Hepatocyte (in vitro differentiated cells): ENCODE data around the gene TEX22. TPM values are rescaled to one million over a fixed set of nuclear protein-coding genes. Genes with fewer than 3 reads are reported as not detected.

ENCODE experiments used
- DNase-seq: peaks from one replicate; pipeline ENCODE4 v3.0.0-alpha.2; 2016; ENCODE audit warnings: low spot score
- H2AFZ ChIP-seq: fragments of 200-600 bp; sonication (generic); 2 replicates; pipeline ENCODE4 v1.6.0; 2016; ENCODE audit warnings: antibody characterized with exemption, mild to moderate bottlenecking
- H3K27ac ChIP-seq: fragments of 200-600 bp; sonication (generic); 2 replicates; pipeline ENCODE4 v1.5.1; 2016; ENCODE audit warnings: mild to moderate bottlenecking
- H3K27me3 ChIP-seq: fragments of 200-600 bp; sonication (generic); 2 replicates; pipeline ENCODE4 v1.6.1; 2016
- H3K36me3 ChIP-seq: fragments of 200-600 bp; sonication (generic); replicated peaks from 2 replicates; pipeline ENCODE4 v1.5.1; 2016; ENCODE audit warnings: low read depth; ENCODE audit not compliant: insufficient read depth
- H3K4me1 ChIP-seq: fragments of 200-600 bp; sonication (generic); 2 replicates; pipeline ENCODE4 v1.5.1; 2016; ENCODE audit warnings: mild to moderate bottlenecking, moderate library complexity; ENCODE audit not compliant: insufficient read depth
- H3K4me2 ChIP-seq: fragments of 200-600 bp; sonication (generic); 2 replicates; pipeline ENCODE4 v1.6.0; 2016
- H3K4me3 ChIP-seq: fragments of 200-600 bp; sonication (generic); 2 replicates; pipeline ENCODE4 v1.5.1; 2016; ENCODE audit warnings: mild to moderate bottlenecking
- H3K79me2 ChIP-seq: fragments of 200-600 bp; sonication (generic); 2 replicates; pipeline ENCODE4 v1.6.0; 2017; ENCODE audit warnings: mild to moderate bottlenecking
- H3K9me2 ChIP-seq: fragments of 200-600 bp; sonication (generic); replicated peaks from 2 replicates; pipeline ENCODE4 v1.6.0; 2017; ENCODE audit warnings: mild to moderate bottlenecking; ENCODE audit not compliant: insufficient read depth
- H3K9me3 ChIP-seq: fragments of 200-600 bp; sonication (generic); 2 replicates; pipeline ENCODE4 v1.5.1; 2016; ENCODE audit warnings: low read depth, mild to moderate bottlenecking
- H4K20me1 ChIP-seq: fragments of 200-600 bp; sonication (generic); 2 replicates; pipeline ENCODE4 v1.6.0; 2016; ENCODE audit warnings: mild to moderate bottlenecking; ENCODE audit not compliant: insufficient read depth, poor library complexity, severe bottlenecking
- CTCF ChIP-seq: fragments of 200-600 bp; sonication (generic); IDR thresholded peaks from 2 replicates; pipeline ENCODE4 v1.5.1; 2016; ENCODE audit warnings: antibody characterized with exemption, mild to moderate bottlenecking; ENCODE audit not compliant: poor library complexity
- EZH2 ChIP-seq: fragments of 200-600 bp; sonication (generic); IDR thresholded peaks from 2 replicates; pipeline ENCODE4 v1.6.1; 2016; ENCODE audit warnings: antibody characterized with exemption, mild to moderate bottlenecking, borderline replicate concordance
- EZH2phosphoT487 ChIP-seq: fragments of 200-600 bp; sonication (generic); IDR thresholded peaks from one replicate; pipeline ENCODE4 v1.6.1; 2018; ENCODE audit warnings: antibody characterized with exemption, mild to moderate bottlenecking, low read depth, moderate library complexity; ENCODE audit not compliant: unreplicated experiment, severe bottlenecking
- WGBS: methylation state at CpG from one replicate; pipeline ENCODE4 v1.1.6; 2016; ENCODE audit warnings: low lambda C conversion rate; ENCODE audit errors: missing lambda C conversion rate; 5-methylcytosine and 5-hydroxymethylcytosine counted together
- polyA plus RNA-seq: library from polyadenylated mRNA; unstranded; fragments of >200 nt; fragmentation: Nextera tagmentation; extraction: Ambion mirVana; gene quantifications from 2 replicates; pipeline ENCODE4 v1.2.1, GENCODE V29; 2016
- total RNA-seq: library from RNA; depleted of rRNA; stranded (reverse); fragments of >200 nt; gene quantifications from 2 replicates; pipeline ENCODE4 v1.2.3, GENCODE V29; 2014

TEX22 gene
- total and polyA plus RNA-seq, 2 experiments from 2014 or later: 0.76 TPM; not detected in 1

- 96% methylated on average over 18 of the region's 19 CpGs for WGBS
- H3K36me3 ChIP-seq: no peaks in the 10 kb centered on the region
- DNase-seq: no peak
Observed at GRCh38 chr14:105380756-105381155, 17.6 kb upstream of the TEX22 start.

GRCh38 chr14:105381446-105382342 lies 16.6 kb upstream of the TEX22 start:
- no peak overlapping the region for H3K4me2 ChIP-seq
- no peak overlapping the region for H3K4me3 ChIP-seq
- H3K79me2 ChIP-seq: no peaks in the 10 kb centered on the region
- H3K27me3 ChIP-seq: no peaks in the 10 kb centered on the region
- no peak overlapping the region for H2AFZ ChIP-seq
- DNase-seq: no peak
- TF ChIP-seq EZH2phosphoT487 (no peak), EZH2 (no peak), CTCF (no peak)
- H3K27ac ChIP-seq: no peak overlapping the region
- no peaks in the 10 kb centered on the region for H3K36me3 ChIP-seq
- 98% methylated on average over 26 of the region's 27 CpGs for WGBS
- no peaks in the 10 kb centered on the region for H3K9me3 ChIP-seq
- no peaks in the 10 kb centered on the region for H4K20me1 ChIP-seq
- H3K9me2 ChIP-seq: no peaks in the 10 kb centered on the region
- H3K4me1 ChIP-seq: no peaks in the 10 kb centered on the region

More at GRCh38 chr14:105380756-105381155, 17.6 kb upstream of the TEX22 start:
- Histone ChIP-seq H3K4me3 (no peak overlapping the region), H3K4me2 (no peak overlapping the region), H4K20me1 (no peaks in the 10 kb centered on the region), H3K4me1 (no peaks in the 10 kb centered on the region), H3K27me3 (no peaks in the 10 kb centered on the region), H3K79me2 (no peaks in the 10 kb centered on the region), H3K27ac (no peak overlapping the region), H3K9me2 (no peaks in the 10 kb centered on the region), H2AFZ (no peak overlapping the region), H3K9me3 (no peaks in the 10 kb centered on the region)
- TF ChIP-seq EZH2phosphoT487 (no peak), CTCF (no peak), EZH2 (no peak)

- Histone ChIP-seq H3K4me2 (no peak overlapping the region), H2AFZ (no peak overlapping the region), H3K9me3 (no peaks in the 10 kb centered on the region), H3K27me3 (no peaks in the 10 kb centered on the region), H3K27ac (no peak overlapping the region), H4K20me1 (no peaks in the 10 kb centered on the region), H3K4me1 (no peaks in the 10 kb centered on the region), H3K79me2 (no peaks in the 10 kb centered on the region), H3K9me2 (no peaks in the 10 kb centered on the region), H3K4me3 (no peak overlapping the region), H3K36me3 (no peaks in the 10 kb centered on the region)
- DNase-seq: no peak
- WGBS: over 99% methylated on average over 26 of the region's 26 CpGs
- TF ChIP-seq CTCF: no peak
Observed at GRCh38 chr14:105382343-105383082, 15.8 kb upstream of the TEX22 start.
